Dermis blood vessel endothelial cell (primary cell): ENCODE data around the gene SIGLEC6. TPM values are rescaled to one million over a fixed set of nuclear protein-coding genes. Genes with fewer than 3 reads are reported as not detected.
A peak's percentile ranks its signal among the peaks of the same experiment; 100 is the strongest.

Experiments used
- DNase-seq: peaks from one replicate; pipeline ENCODE4 v3.0.0; 2010
- total RNA-seq: library from RNA; depleted of rRNA; stranded (reverse); fragments of >200 nt; gene quantifications from 2 replicates; pipeline ENCODE4 v1.2.3, GENCODE V29; 2014

Gene SIGLEC6
- total RNA-seq, 1 donor from 2014 or later = not detected

- peak; percentile 1 for DNase-seq
Measured at GRCh38 chr19:51548213-51548651, 16.8 kb upstream of the SIGLEC6 start.

GRCh38 chr19:51547397-51548212 is 16.1 kb upstream of the SIGLEC6 start:
- peak; percentile 57 for DNase-seq

- DNase-seq = peak; percentile 94
Measured at GRCh38 chr19:51546650-51547396, 15.4 kb upstream of the SIGLEC6 start.

GRCh38 chr19:51546107-51546649 is 14.7 kb upstream of the SIGLEC6 start:
- DNase-seq = no peak

- DNase-seq = no peak
Measured at GRCh38 chr19:51544038-51544437, 12.6 kb upstream of the SIGLEC6 start.

- no peak for DNase-seq
Measured at GRCh38 chr19:51542699-51543098, 11.2 kb upstream of the SIGLEC6 start.

GRCh38 chr19:51541458-51542357 is 10.2 kb upstream of the SIGLEC6 start:
- no peak for DNase-seq

GRCh38 chr19:51539821-51540366 is 8.4 kb upstream of the SIGLEC6 start:
- DNase-seq = no peak

- no peak for DNase-seq
Measured at GRCh38 chr19:51535535-51535934, 4.1 kb upstream of the SIGLEC6 start.

- no peak for DNase-seq
Measured at GRCh38 chr19:51530616-51531015, 854 bp downstream of the SIGLEC6 start.

- DNase-seq = no peak
Measured at GRCh38 chr19:51529301-51529700, 2.2 kb downstream of the SIGLEC6 start.

- no peak for DNase-seq
Measured at GRCh38 chr19:51525651-51526050, 5.8 kb downstream of the SIGLEC6 start.

GRCh38 chr19:51524666-51525264 is 6.7 kb downstream of the SIGLEC6 start:
- DNase-seq = no peak

GRCh38 chr19:51521781-51522180 is 9.7 kb downstream of the SIGLEC6 start:
- DNase-seq = no peak

GRCh38 chr19:51521357-51521756 is 10.1 kb downstream of the SIGLEC6 start:
- no peak for DNase-seq

GRCh38 chr19:51520728-51521127 is 10.7 kb downstream of the SIGLEC6 start:
- DNase-seq = no peak

- peak; percentile 76 for DNase-seq
Measured at GRCh38 chr19:51514866-51515481, 16.5 kb downstream of the SIGLEC6 start.

- no peak for DNase-seq
Measured at GRCh38 chr19:51513968-51514367, 17.5 kb downstream of the SIGLEC6 start.

GRCh38 chr19:51511353-51511752 is 20.1 kb downstream of the SIGLEC6 start:
- DNase-seq = peak; percentile 14

- DNase-seq = no peak
Measured at GRCh38 chr19:51509823-51510660, 21.4 kb downstream of the SIGLEC6 start.
